NCI-H2196 (cell line): ENCODE data around the gene KCNC4.

ENCODE experiments used
- DNase-seq: peaks from one replicate; lab custom pipeline; 2025; ENCODE audit not compliant: unreplicated experiment; lab: John Stamatoyannopoulos, UW

The KCNC4 gene

GRCh38 chr1:110250749-110251148 is 40.6 kb downstream of the KCNC4 start:
- no peak for DNase-seq

GRCh38 chr1:110253213-110253612 is 43.1 kb downstream of the KCNC4 start:
- DNase-seq: no peak

- no peak for DNase-seq
These were observed 44.7 kb downstream of the KCNC4 start for GRCh38 chr1:110254604-110255391.

GRCh38 chr1:110255392-110255787 is 45.3 kb downstream of the KCNC4 start:
- peak; percentile 80 for DNase-seq

- DNase-seq: peak; percentile 29
These were observed 48.6 kb downstream of the KCNC4 start for GRCh38 chr1:110258734-110259133.

GRCh38 chr1:110259770-110260169 is 49.7 kb downstream of the KCNC4 start:
- DNase-seq: peak; percentile 13
